ENCODE measurements around the gene NRL. TPM values are rescaled to one million over a fixed set of nuclear protein-coding genes. Genes with fewer than 3 reads are reported as not detected.

Gene NRL
- total and polyA plus RNA-seq, 9 of the 15 experiments (the other 6 are each of a cell fraction or from before 2014, with no cell fraction given): 0.07 to 2.7 (median 1.4) TPM; not detected in 1

DNA sequence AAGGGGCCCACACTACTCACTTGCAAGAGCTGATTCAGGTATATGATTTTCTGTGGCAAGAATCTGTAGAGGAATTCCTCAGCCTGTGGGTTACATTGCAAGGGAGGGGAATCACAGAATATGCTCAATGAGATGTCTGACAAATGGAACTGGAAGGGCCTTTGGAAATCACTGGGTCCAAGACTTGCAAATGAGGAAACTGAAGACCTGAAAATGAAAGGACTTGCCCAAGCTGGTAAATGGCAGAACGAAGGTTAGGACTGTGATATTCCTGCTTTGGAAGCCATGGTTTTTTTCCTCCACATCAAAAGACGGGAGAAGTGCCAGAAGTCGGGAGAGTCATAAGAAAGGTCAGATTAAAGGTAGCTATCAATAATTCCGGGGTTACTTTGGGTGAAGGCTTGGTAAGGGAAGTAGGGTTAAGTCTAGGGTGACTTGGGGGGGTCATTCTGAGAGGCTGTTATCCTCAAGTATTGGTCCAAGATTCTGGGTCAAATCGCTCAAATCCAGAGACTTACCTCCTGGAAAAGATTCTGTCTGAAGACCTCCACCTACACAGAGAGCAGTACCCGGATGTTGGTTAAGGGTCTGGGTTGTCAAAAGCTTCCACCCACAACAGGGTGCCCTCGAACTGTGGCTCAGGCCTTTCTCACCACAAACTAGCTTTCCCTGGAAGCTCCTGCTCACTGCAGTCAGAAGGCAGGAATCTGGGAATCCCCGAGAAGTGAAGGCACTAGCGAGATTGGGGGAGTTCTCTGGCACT, 31.1 kb upstream of the NRL start (continued):
- TF ChIP-seq, protein P1, sequence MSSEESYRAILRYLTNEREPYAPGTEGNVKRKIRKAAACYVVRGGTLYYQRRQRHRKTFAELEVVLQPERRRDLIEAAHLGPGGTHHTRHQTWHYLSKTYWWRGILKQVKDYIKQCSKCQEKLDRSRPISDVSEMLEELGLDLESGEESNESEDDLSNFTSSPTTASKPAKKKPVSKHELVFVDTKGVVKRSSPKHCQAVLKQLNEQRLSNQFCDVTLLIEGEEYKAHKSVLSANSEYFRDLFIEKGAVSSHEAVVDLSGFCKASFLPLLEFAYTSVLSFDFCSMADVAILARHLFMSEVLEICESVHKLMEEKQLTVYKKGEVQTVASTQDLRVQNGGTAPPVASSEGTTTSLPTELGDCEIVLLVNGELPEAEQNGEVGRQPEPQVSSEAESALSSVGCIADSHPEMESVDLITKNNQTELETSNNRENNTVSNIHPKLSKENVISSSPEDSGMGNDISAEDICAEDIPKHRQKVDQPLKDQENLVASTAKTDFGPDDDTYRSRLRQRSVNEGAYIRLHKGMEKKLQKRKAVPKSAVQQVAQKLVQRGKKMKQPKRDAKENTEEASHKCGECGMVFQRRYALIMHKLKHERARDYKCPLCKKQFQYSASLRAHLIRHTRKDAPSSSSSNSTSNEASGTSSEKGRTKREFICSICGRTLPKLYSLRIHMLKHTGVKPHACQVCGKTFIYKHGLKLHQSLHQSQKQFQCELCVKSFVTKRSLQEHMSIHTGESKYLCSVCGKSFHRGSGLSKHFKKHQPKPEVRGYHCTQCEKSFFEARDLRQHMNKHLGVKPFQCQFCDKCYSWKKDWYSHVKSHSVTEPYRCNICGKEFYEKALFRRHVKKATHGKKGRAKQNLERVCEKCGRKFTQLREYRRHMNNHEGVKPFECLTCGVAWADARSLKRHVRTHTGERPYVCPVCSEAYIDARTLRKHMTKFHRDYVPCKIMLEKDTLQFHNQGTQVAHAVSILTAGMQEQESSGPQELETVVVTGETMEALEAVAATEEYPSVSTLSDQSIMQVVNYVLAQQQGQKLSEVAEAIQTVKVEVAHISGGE (CRISPR knock-in tag; IDR thresholded peaks at IDR 0.05): no peak
- TF ChIP-seq, protein P2, sequence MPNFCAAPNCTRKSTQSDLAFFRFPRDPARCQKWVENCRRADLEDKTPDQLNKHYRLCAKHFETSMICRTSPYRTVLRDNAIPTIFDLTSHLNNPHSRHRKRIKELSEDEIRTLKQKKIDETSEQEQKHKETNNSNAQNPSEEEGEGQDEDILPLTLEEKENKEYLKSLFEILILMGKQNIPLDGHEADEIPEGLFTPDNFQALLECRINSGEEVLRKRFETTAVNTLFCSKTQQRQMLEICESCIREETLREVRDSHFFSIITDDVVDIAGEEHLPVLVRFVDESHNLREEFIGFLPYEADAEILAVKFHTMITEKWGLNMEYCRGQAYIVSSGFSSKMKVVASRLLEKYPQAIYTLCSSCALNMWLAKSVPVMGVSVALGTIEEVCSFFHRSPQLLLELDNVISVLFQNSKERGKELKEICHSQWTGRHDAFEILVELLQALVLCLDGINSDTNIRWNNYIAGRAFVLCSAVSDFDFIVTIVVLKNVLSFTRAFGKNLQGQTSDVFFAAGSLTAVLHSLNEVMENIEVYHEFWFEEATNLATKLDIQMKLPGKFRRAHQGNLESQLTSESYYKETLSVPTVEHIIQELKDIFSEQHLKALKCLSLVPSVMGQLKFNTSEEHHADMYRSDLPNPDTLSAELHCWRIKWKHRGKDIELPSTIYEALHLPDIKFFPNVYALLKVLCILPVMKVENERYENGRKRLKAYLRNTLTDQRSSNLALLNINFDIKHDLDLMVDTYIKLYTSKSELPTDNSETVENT (CRISPR knock-in tag; IDR thresholded peaks at IDR 0.05): no peak
- TF ChIP-seq HMG20B (CRISPR knock-in tag; IDR thresholded peaks at IDR 0.05) (no peak), MCM2 (IDR thresholded peaks at IDR 0.05; ENCODE audit: low read depth) (no peak), ZNF695 (CRISPR knock-in tag; IDR thresholded peaks at IDR 0.05) (no peak), NFRKB (IDR thresholded peaks at IDR 0.05; ENCODE audit: low read depth) (no peak), TARDBP (IDR thresholded peaks at IDR 0.05) (no peak), TRIM24 (IDR thresholded peaks at IDR 0.05) (no peak), MAZ (CRISPR knock-in tag; conservative IDR thresholded peaks at IDR 0.05 in 1 of 2, IDR thresholded peaks at IDR 0.05 in 1 of 2) (no peak), PHB2 (IDR thresholded peaks at IDR 0.05; ENCODE audit: low read depth) (no peak), SREBF2 (CRISPR knock-in tag; IDR thresholded peaks at IDR 0.05) (no peak), ZNF184 (CRISPR knock-in tag; IDR thresholded peaks at IDR 0.05) (no peak), GABPB2 (CRISPR knock-in tag; conservative IDR thresholded peaks at IDR 0.05) (no peak)
- TF ChIP-seq, protein P3, sequence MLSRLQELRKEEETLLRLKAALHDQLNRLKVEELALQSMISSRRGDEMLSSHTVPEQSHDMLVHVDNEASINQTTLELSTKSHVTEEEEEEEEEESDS (CRISPR knock-in tag; IDR thresholded peaks at IDR 0.05): no peak
- TF ChIP-seq, protein P4, sequence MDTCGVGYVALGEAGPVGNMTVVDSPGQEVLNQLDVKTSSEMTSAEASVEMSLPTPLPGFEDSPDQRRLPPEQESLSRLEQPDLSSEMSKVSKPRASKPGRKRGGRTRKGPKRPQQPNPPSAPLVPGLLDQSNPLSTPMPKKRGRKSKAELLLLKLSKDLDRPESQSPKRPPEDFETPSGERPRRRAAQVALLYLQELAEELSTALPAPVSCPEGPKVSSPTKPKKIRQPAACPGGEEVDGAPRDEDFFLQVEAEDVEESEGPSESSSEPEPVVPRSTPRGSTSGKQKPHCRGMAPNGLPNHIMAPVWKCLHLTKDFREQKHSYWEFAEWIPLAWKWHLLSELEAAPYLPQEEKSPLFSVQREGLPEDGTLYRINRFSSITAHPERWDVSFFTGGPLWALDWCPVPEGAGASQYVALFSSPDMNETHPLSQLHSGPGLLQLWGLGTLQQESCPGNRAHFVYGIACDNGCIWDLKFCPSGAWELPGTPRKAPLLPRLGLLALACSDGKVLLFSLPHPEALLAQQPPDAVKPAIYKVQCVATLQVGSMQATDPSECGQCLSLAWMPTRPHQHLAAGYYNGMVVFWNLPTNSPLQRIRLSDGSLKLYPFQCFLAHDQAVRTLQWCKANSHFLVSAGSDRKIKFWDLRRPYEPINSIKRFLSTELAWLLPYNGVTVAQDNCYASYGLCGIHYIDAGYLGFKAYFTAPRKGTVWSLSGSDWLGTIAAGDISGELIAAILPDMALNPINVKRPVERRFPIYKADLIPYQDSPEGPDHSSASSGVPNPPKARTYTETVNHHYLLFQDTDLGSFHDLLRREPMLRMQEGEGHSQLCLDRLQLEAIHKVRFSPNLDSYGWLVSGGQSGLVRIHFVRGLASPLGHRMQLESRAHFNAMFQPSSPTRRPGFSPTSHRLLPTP (IDR thresholded peaks at IDR 0.05; ENCODE audit: borderline replicate concordance, extremely low read depth, insufficient read length): no peak
- TF ChIP-seq, protein P5, sequence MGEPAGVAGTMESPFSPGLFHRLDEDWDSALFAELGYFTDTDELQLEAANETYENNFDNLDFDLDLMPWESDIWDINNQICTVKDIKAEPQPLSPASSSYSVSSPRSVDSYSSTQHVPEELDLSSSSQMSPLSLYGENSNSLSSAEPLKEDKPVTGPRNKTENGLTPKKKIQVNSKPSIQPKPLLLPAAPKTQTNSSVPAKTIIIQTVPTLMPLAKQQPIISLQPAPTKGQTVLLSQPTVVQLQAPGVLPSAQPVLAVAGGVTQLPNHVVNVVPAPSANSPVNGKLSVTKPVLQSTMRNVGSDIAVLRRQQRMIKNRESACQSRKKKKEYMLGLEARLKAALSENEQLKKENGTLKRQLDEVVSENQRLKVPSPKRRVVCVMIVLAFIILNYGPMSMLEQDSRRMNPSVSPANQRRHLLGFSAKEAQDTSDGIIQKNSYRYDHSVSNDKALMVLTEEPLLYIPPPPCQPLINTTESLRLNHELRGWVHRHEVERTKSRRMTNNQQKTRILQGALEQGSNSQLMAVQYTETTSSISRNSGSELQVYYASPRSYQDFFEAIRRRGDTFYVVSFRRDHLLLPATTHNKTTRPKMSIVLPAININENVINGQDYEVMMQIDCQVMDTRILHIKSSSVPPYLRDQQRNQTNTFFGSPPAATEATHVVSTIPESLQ (CRISPR knock-in tag; IDR thresholded peaks at IDR 0.05): no peak
